ENCODE data around the gene ATG16L2. TPM values are rescaled to one million over a fixed set of nuclear protein-coding genes. Genes with fewer than 3 reads are reported as not detected.
"Not testable (repeated sequence)": the region's sequence is repeated elsewhere in the genome, so short reads cannot be mapped to it uniquely, and the experiment has no call there.

ATG16L2 gene
- total RNA-seq, 1 experiment from 2014 or later, result 16.2 TPM

DNA sequence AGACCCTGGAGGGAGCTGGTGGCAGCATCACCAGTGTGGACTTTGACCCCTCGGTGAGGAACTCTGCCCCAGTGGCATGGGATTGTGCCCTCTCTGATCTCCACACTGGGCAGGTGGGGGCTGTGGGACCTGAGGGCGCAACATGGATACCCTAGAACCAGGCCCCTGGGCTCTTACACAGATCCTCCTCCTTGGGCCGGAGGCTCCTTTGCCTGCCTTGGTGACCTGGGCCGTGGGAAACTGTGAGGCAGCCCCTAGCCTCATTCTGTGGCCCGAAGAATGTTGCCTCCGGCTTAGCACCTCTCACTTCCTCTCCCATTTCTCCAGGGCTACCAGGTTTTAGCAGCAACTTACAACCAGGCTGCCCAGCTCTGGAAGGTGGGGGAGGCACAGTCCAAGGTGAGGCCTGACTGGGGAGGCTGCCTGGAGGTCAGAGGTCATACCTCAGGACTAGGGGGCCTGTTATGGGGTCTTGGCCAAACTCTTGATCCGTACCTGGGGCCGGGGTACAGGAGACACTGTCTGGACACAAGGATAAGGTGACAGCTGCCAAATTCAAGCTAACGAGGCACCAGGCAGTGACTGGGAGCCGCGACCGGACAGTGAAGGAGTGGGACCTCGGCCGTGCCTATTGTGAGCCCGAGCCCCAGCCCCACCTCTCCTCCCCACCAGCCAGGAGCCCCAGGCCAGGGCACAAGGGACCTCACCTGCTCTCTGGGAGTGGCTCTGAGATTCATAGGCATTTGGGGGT is 12.2 kb downstream of the ATG16L2 start:
- Histone ChIP-seq H3K9me3 (ENCODE audit: low read length) (no peaks in the 10 kb centered on the region), H3K27ac (ENCODE audit: low read length) (no peak overlapping the region), H3K4me2 (ENCODE audit: low read length) (no peak overlapping the region), H3F3A (ENCODE audit: low read length, unreplicated experiment) (no peaks in the 10 kb centered on the region), H3K27me3 (ENCODE audit: low read length) (no peaks in the 10 kb centered on the region), H3K4me3 (ENCODE audit: low read length) (no peak overlapping the region), H2AFZ (ENCODE audit: low read length) (no peak overlapping the region), H3K79me2 (ENCODE audit: low read length) (no peaks in the 10 kb centered on the region), H3K36me3 (ENCODE audit: low read depth, low read length) (no peaks in the 10 kb centered on the region), H3K4me1 (ENCODE audit: insufficient read depth, low read length) (peaks cover 6% of the 10 kb centered on the region), H4K20me1 (ENCODE audit: low read length) (no peaks in the 10 kb centered on the region), H3K9ac (ENCODE audit: low read length) (no peak overlapping the region), H3K9me2 (replicated peaks; ENCODE audit: low read length) (no peaks in the 10 kb centered on the region)
- no TSS peak for BruUV-seq (replicated peaks)
- CTCF ChIA-PET, result no interaction called here
- DNase-seq (no peak), ATAC-seq (no peak)
- POLR2A ChIA-PET (ENCODE audit: unreplicated experiment), result no interaction called here
- TF ChIP-seq EZH2 (IDR thresholded peaks at IDR 0.05; ENCODE audit: low read length, unreplicated experiment), result no peak
- no peak for TF ChIP-seq EZH2phosphoT487 (IDR thresholded peaks at IDR 0.05; ENCODE audit: borderline replicate concordance, low read length)
- no peak for TF ChIP-seq CTCF (conservative IDR thresholded peaks at IDR 0.05; ENCODE audit: low read depth, low read length)
- intact Hi-C loops (cut with micrococcal nuclease), result no loop called here

GRCh38 chr11:72826942-72827480 is 12.8 kb downstream of the ATG16L2 start:
- Histone ChIP-seq H3K9me2 (replicated peaks; ENCODE audit: low read length) (no peaks in the 10 kb centered on the region), H2AFZ (ENCODE audit: low read length) (no peak overlapping the region), H3K27me3 (ENCODE audit: low read length) (no peaks in the 10 kb centered on the region), H3K4me2 (ENCODE audit: low read length) (no peak overlapping the region), H3K27ac (ENCODE audit: low read length) (no peak overlapping the region), H4K20me1 (ENCODE audit: low read length) (no peaks in the 10 kb centered on the region), H3K79me2 (ENCODE audit: low read length) (no peaks in the 10 kb centered on the region), H3K9ac (ENCODE audit: low read length) (no peak overlapping the region), H3K4me3 (ENCODE audit: low read length) (no peak overlapping the region), H3K4me1 (ENCODE audit: insufficient read depth, low read length) (no peaks in the 10 kb centered on the region), H3K9me3 (ENCODE audit: low read length) (no peaks in the 10 kb centered on the region), H3F3A (ENCODE audit: low read length, unreplicated experiment) (no peaks in the 10 kb centered on the region), H3K36me3 (ENCODE audit: low read depth, low read length) (no peaks in the 10 kb centered on the region)
- intact Hi-C loops (cut with micrococcal nuclease), result no loop called here
- no TSS peak for BruUV-seq (replicated peaks)
- ATAC-seq (no peak), DNase-seq (peak; percentile 1)
- TF ChIP-seq CTCF (conservative IDR thresholded peaks at IDR 0.05; ENCODE audit: low read depth, low read length), result no peak
- no peak for TF ChIP-seq EZH2phosphoT487 (IDR thresholded peaks at IDR 0.05; ENCODE audit: borderline replicate concordance, low read length)
- TF ChIP-seq EZH2 (IDR thresholded peaks at IDR 0.05; ENCODE audit: low read length, unreplicated experiment), result no peak
- ChIA-PET POLR2A (ENCODE audit: unreplicated experiment) (no interaction called here), CTCF (no interaction called here)

GRCh38 chr11:72827656-72828055 is 13.4 kb downstream of the ATG16L2 start:
- H3K27me3 ChIP-seq (ENCODE audit: low read length); H3K9ac ChIP-seq (ENCODE audit: low read length); intact Hi-C loops (cut with micrococcal nuclease); H3K79me2 ChIP-seq (ENCODE audit: low read length); H3K36me3 ChIP-seq (ENCODE audit: low read depth, low read length); CTCF ChIA-PET; H4K20me1 ChIP-seq (ENCODE audit: low read length); H3K4me1 ChIP-seq (ENCODE audit: insufficient read depth, low read length); H3K9me2 ChIP-seq (replicated peaks; ENCODE audit: low read length); POLR2A ChIA-PET (ENCODE audit: unreplicated experiment); H2AFZ ChIP-seq (ENCODE audit: low read length); ATAC-seq; H3K27ac ChIP-seq (ENCODE audit: low read length); H3F3A ChIP-seq (ENCODE audit: low read length, unreplicated experiment); DNase-seq; H3K4me2 ChIP-seq (ENCODE audit: low read length); H3K4me3 ChIP-seq (ENCODE audit: low read length); H3K9me3 ChIP-seq (ENCODE audit: low read length); BruUV-seq (replicated peaks): not testable (repeated sequence)
